GM21723 (cell line): ENCODE results near the gene PAQR8.

ENCODE experiments used
- ATAC-seq: cut with Tn5 transposase; IDR thresholded peaks from one replicate; pipeline ENCODE4 v1.9.1; 2021; ENCODE audit warnings: mild to moderate bottlenecking, moderate library complexity; ENCODE audit not compliant: unreplicated experiment

Gene PAQR8

GRCh38 chr6:52457096-52457495, 95.1 kb downstream of the PAQR8 start:
- no peak for ATAC-seq
